Liver (tissue), 3 donors: Measurements from ENCODE around the gene LRMDA.

Experiments
- CTCF ChIP-seq: fragments of 150-350 bp; IDR thresholded peaks from 2 replicates; pipeline ENCODE4 v1.5.1; 2017; ENCODE audit warnings: improper control_type of control experiment, low read depth, low read length; ENCODE audit not compliant: missing input control
- EGR1 ChIP-seq, 2 donors: IDR thresholded peaks; 2 replicates each; pipeline ENCODE4 v1.6.1; 2016 to 2018; ENCODE audit warnings: antibody characterized with exemption in 2 of 2, low read depth in 2 of 2
- FOXA1 ChIP-seq: IDR thresholded peaks from 2 replicates; pipeline ENCODE4 v1.6.1; 2016; ENCODE audit warnings: antibody characterized with exemption
- GABPA ChIP-seq, 2 donors: IDR thresholded peaks in 1 of 2; conservative IDR thresholded peaks in 1 of 2; 2 replicates each; pipeline ENCODE4 v1.6.1; 2016; ENCODE audit warnings: antibody characterized with exemption in 2 of 2, mild to moderate bottlenecking in 1 of 2, moderate library complexity in 1 of 2
- HNF4A ChIP-seq, 2 donors: conservative IDR thresholded peaks; 2 replicates each; pipeline ENCODE4 v1.6.1; 2016; ENCODE audit warnings: antibody characterized with exemption in 2 of 2, mild to moderate bottlenecking in 2 of 2
- MAX ChIP-seq: IDR thresholded peaks from 2 replicates; pipeline ENCODE4 v1.6.1; 2016; ENCODE audit warnings: antibody characterized with exemption
- NR2F2 ChIP-seq: IDR thresholded peaks from 2 replicates; pipeline ENCODE4 v1.6.1; 2016; ENCODE audit warnings: antibody characterized with exemption
- RAD21 ChIP-seq, 2 donors: IDR thresholded peaks; 2 replicates each; pipeline ENCODE4 v1.6.1; 2016; ENCODE audit warnings: antibody characterized with exemption in 2 of 2, mild to moderate bottlenecking in 2 of 2
- REST ChIP-seq: IDR thresholded peaks from 2 replicates; pipeline ENCODE4 v1.6.1; 2016; ENCODE audit warnings: antibody characterized with exemption, mild to moderate bottlenecking
- YY1 ChIP-seq: IDR thresholded peaks from 2 replicates; pipeline ENCODE4 v1.6.1; 2016; ENCODE audit warnings: antibody characterized with exemption, mild to moderate bottlenecking
- donor health status: healthy.
- donor health status: healthy.

- TF ChIP-seq GABPA (IDR thresholded peaks at IDR 0.05 in 1 of 2, conservative IDR thresholded peaks at IDR 0.05 in 1 of 2) (no peak), CTCF (no peak), NR2F2 (no peak), MAX (no peak), EGR1 (IDR thresholded peaks at IDR 0.05; ENCODE audit: low read depth in 2 of 2) (no peak), REST (no peak), YY1 (no peak), RAD21 (IDR thresholded peaks at IDR 0.05) (no peak), HNF4A (conservative IDR thresholded peaks at IDR 0.05) (no peak), FOXA1 (no peak)
Measured at GRCh38 chr10:76408646-76409045, 977.2 kb downstream of the LRMDA start.
